HUES48 (cell line): ENCODE results near the gene KDM8.

Experiments
- H3K27ac ChIP-seq: one replicate; pipeline ENCODE4 v1.7.0; 2013; ENCODE audit warnings: low read depth, low read length, inconsistent platforms
- H3K27me3 ChIP-seq: 2 replicates; pipeline ENCODE4 v1.6.1; 2013; ENCODE audit warnings: mild to moderate bottlenecking, low read length; ENCODE audit not compliant: control insufficient read depth, insufficient read depth
- H3K36me3 ChIP-seq: 2 replicates; pipeline ENCODE4 v1.6.1; 2013; ENCODE audit warnings: low read length; ENCODE audit not compliant: control insufficient read depth, insufficient read depth
- H3K4me1 ChIP-seq: 2 replicates; pipeline ENCODE4 v1.6.1; 2013; ENCODE audit warnings: mild to moderate bottlenecking, low read length; ENCODE audit not compliant: control insufficient read depth, insufficient read depth
- H3K4me3 ChIP-seq: 2 replicates; pipeline ENCODE4 v1.5.1; 2013; ENCODE audit warnings: mild to moderate bottlenecking, low read depth, low read length
- H3K9ac ChIP-seq: 2 replicates; pipeline ENCODE4 v1.6.1; 2013; ENCODE audit warnings: mild to moderate bottlenecking, low read depth, low read length, moderate library complexity
- H3K9me3 ChIP-seq: 2 replicates; pipeline ENCODE4 v1.6.1; 2013; ENCODE audit warnings: low read length; ENCODE audit not compliant: control insufficient read depth, insufficient read depth

KDM8 gene

GRCh38 chr16:27203507-27204311 is at the start of gene KDM8:
KDM8 (plus strand) TSS chr16:27203526; CDS start chr16:27210124, 6,598 bp downstream.
- peak within 1 kb of the TSS; percentile 82 for H3K4me3 ChIP-seq
- H3K9me3 ChIP-seq: no peaks in the 10 kb centered on the region
- no peaks in the 10 kb centered on the region for H3K36me3 ChIP-seq

GRCh38 chr16:27154705-27155521 is 48.4 kb upstream of the KDM8 start:
- Histone ChIP-seq H3K27me3 (no peaks in the 10 kb centered on the region), H3K36me3 (no peaks in the 10 kb centered on the region), H3K27ac (no peak overlapping the region), H3K4me3 (no peak overlapping the region), H3K9me3 (no peaks in the 10 kb centered on the region), H3K4me1 (no peaks in the 10 kb centered on the region), H3K9ac (no peak overlapping the region)

More at GRCh38 chr16:27203507-27204311, at the start of gene KDM8:
- Histone ChIP-seq H3K27ac (peak within 1 kb of the TSS; percentile 96), H3K4me1 (peaks cover 4% of the 10 kb centered on the region; the same call in 1 of the 2 replicates), H3K9ac (peak within 1 kb of the TSS; percentile 93), H3K27me3 (no peaks in the 10 kb centered on the region)

- Histone ChIP-seq H3K9me3 (no peaks in the 10 kb centered on the region), H3K36me3 (no peaks in the 10 kb centered on the region), H3K4me1 (no peaks in the 10 kb centered on the region), H3K27me3 (no peaks in the 10 kb centered on the region), H3K27ac (no peak overlapping the region), H3K9ac (no peak overlapping the region), H3K4me3 (no peak overlapping the region)
Measured at GRCh38 chr16:27156579-27156978, 46.7 kb upstream of the KDM8 start.

DNA sequence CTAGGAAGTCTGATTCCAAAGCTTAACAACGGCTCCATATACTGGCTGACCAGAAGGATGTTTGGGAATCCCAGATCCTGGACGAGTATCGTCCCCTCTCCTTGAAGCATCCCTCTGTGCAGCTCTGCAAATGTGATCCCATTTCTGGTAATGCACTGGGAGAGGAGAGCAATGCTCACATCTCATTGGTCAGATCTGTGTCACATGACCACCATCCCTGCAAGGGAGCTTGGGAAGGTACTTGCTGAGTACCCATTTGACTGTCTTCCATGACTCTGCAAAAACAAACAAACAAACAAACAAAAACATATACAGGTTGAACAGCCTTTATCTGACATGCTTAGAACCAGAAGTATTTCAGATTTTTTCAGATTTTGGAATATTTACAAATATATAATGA is 41.9 kb upstream of the KDM8 start:
- Histone ChIP-seq H3K27me3 (no peaks in the 10 kb centered on the region), H3K4me3 (no peak overlapping the region), H3K36me3 (no peaks in the 10 kb centered on the region), H3K27ac (no peak overlapping the region), H3K9ac (no peak overlapping the region), H3K9me3 (no peaks in the 10 kb centered on the region), H3K4me1 (no peaks in the 10 kb centered on the region)

DNA sequence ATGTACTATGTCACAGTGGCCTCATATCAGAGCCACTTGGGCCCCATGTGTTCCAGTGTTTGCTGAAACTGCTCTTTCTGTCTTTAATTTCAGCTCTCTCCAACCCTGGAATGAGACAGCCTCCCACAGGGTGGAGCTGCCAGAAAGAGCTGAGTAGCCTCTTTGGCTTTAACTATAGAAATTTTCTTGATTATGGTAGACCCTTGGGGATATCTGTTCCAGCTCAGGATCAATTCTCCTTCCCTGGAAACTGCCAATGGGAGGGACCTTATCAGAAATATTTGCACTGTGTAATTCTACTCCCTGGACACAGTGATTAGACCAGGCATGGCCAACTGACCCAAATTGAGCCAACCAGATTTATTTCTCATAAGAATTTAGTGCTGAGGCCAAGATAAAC is 39.0 kb upstream of the KDM8 start:
- Histone ChIP-seq H3K36me3 (no peaks in the 10 kb centered on the region), H3K9ac (no peak overlapping the region), H3K4me3 (no peak overlapping the region), H3K27me3 (no peaks in the 10 kb centered on the region), H3K27ac (no peak overlapping the region), H3K4me1 (no peaks in the 10 kb centered on the region), H3K9me3 (no peaks in the 10 kb centered on the region)

DNA sequence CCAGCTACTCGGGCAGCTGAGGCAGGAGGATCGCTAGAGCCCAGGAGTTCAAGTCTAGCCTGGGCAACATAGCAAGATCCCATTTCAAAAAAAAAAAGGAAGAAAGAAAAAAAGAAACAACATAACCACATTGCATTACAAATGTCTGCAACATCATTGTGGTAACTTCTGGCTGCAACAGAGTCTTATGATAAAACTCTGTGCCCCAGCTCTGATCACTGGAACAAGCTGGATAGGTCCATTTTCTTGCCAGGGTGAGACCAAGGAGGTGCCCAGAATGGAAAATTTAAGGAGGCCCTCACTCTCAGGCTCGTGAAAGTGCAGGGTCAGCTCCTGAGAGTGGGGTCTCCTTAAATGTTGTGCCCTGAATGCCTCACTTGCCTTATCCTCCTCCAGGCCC is 37.8 kb upstream of the KDM8 start:
- H3K9me3 ChIP-seq: no peaks in the 10 kb centered on the region
- no peaks in the 10 kb centered on the region for H3K27me3 ChIP-seq
- no peaks in the 10 kb centered on the region for H3K36me3 ChIP-seq
- no peak overlapping the region for H3K9ac ChIP-seq
- no peak overlapping the region for H3K27ac ChIP-seq
- no peak overlapping the region for H3K4me3 ChIP-seq
- no peaks in the 10 kb centered on the region for H3K4me1 ChIP-seq

- H3K27me3 ChIP-seq: no peaks in the 10 kb centered on the region
- no peaks in the 10 kb centered on the region for H3K4me1 ChIP-seq
- H3K9me3 ChIP-seq: no peaks in the 10 kb centered on the region
- no peak overlapping the region for H3K4me3 ChIP-seq
- H3K27ac ChIP-seq: no peak overlapping the region
- H3K36me3 ChIP-seq: no peaks in the 10 kb centered on the region
- H3K9ac ChIP-seq: no peak overlapping the region
Measured at GRCh38 chr16:27168790-27169189, 34.5 kb upstream of the KDM8 start.

DNA sequence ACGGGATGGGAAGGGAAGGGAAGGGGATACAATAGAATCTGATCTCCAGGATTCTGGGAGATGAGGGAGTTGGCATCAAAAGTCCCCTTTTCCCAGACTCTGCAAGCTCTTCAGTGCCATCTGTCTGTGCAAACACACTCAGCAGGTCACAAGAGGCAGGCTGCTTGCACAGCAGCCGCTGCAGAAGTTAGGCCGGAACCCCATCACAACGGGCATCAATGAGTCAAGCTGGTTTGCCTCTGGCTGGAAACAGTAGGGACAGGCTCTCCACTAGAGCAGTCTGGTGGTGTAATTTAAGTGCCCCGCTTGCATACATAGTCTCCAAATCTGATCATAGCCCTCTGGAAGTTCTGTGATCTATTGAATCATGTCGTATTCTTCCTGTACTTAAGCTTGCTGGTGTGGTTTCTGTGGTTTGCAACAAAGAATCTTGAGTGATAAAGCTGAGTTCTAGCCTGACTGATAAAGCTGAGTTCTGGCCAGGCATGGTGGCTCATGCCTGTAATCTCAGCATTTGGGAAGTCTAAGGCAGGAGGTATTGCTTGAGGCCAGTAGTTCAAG is 33.7 kb upstream of the KDM8 start:
- H3K9me3 ChIP-seq: no peaks in the 10 kb centered on the region
- no peaks in the 10 kb centered on the region for H3K4me1 ChIP-seq
- no peak overlapping the region for H3K9ac ChIP-seq
- H3K36me3 ChIP-seq: no peaks in the 10 kb centered on the region
- H3K4me3 ChIP-seq: no peak overlapping the region
- H3K27me3 ChIP-seq: no peaks in the 10 kb centered on the region
- H3K27ac ChIP-seq: no peak overlapping the region

DNA sequence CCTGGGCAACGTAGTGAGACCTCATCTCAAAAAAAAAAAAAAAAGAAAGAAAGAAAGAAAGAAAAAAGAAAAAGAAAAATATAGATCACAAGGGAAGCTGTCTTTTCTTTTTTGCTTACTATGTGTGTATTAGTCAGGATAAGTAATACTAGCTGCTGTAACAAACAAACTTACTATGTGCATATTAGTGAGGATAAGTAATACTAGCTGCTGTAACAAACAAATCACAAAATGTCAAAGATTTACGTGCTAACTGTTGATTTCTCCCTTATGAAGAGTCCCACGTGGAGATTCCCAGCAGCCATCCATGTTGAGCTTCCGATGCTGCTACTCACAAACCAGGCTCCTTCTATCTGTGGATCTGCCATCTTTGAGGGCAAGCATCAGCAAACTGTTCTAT is 31.7 kb upstream of the KDM8 start:
- Histone ChIP-seq H3K36me3 (no peaks in the 10 kb centered on the region), H3K4me1 (no peaks in the 10 kb centered on the region), H3K4me3 (no peak overlapping the region), H3K27ac (no peak overlapping the region), H3K9me3 (no peaks in the 10 kb centered on the region), H3K27me3 (no peaks in the 10 kb centered on the region), H3K9ac (no peak overlapping the region)

DNA sequence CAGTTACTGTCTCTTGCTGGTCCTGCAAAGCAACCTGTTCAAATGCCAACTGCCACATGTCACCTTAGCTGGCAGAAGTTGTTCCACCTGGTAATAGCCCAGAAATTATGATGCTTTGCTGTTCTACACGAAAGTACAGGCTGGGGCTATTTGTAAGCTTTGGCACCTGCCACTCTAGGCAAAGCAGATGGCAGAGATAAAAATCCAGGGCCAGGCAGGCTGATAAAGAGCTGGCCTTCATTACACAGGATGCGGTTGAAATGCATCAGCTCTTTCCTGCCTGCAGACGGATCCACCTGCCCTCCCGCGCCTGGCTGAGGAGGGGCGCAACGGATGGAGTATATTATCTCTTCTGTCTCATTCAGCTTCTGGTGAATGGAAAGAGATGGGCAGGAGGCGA is 29.3 kb upstream of the KDM8 start:
- no peaks in the 10 kb centered on the region for H3K4me1 ChIP-seq
- no peak overlapping the region for H3K27ac ChIP-seq
- no peaks in the 10 kb centered on the region for H3K36me3 ChIP-seq
- no peaks in the 10 kb centered on the region for H3K9me3 ChIP-seq
- no peaks in the 10 kb centered on the region for H3K27me3 ChIP-seq
- H3K4me3 ChIP-seq: no peak overlapping the region
- H3K9ac ChIP-seq: no peak overlapping the region

DNA sequence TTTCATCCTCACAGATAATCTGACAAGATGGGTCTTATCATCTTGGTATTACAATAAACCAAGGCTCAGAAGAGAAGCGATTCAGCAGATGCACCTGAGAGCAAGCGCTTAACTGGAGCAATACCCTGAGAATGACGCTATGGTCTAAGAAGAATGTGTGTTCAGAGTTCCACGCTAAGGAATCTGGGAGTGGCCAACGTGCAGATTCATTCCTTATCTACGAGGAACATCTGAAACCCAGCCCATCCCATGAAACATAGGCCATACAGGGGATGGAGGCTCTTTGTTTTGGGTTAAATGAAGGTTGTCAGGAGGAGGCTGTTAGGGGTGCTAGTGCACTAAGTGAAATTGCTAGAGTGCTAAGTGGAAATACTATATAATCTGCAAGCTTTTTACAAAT is 28.5 kb upstream of the KDM8 start:
- Histone ChIP-seq H3K27ac (no peak overlapping the region), H3K36me3 (no peaks in the 10 kb centered on the region), H3K4me1 (peaks cover 2% of the 10 kb centered on the region; the same call in 1 of the 2 replicates), H3K9ac (no peak overlapping the region), H3K27me3 (no peaks in the 10 kb centered on the region), H3K9me3 (no peaks in the 10 kb centered on the region), H3K4me3 (no peak overlapping the region)
